HUES6 (cell line): Measurements from ENCODE around the gene STRN4.
A peak's percentile ranks its signal among the peaks of the same experiment; 100 is the strongest.

Experiments
- H3K27ac ChIP-seq: 2 replicates; pipeline ENCODE4 v1.7.0; 2013; ENCODE audit warnings: low read depth, mild to moderate bottlenecking, low read length, inconsistent platforms
- H3K27me3 ChIP-seq: 2 replicates; pipeline ENCODE4 v1.6.1; 2013; ENCODE audit warnings: low read length; ENCODE audit not compliant: control insufficient read depth, insufficient read depth
- H3K36me3 ChIP-seq: 2 replicates; pipeline ENCODE4 v1.6.1; 2013; ENCODE audit warnings: low read length; ENCODE audit not compliant: control insufficient read depth, insufficient read depth
- H3K4me1 ChIP-seq: 2 replicates; pipeline ENCODE4 v1.6.1; 2013; ENCODE audit warnings: low read length; ENCODE audit not compliant: control insufficient read depth, insufficient read depth
- H3K4me3 ChIP-seq: 2 replicates; pipeline ENCODE4 v1.5.1; 2013; ENCODE audit warnings: low read depth, low read length
- H3K9ac ChIP-seq: one replicate; pipeline ENCODE4 v1.6.1; 2013; ENCODE audit warnings: mild to moderate bottlenecking, low read length
- H3K9me3 ChIP-seq: 2 replicates; pipeline ENCODE4 v1.6.1; 2013; ENCODE audit warnings: low read depth, low read length; ENCODE audit not compliant: control insufficient read depth, insufficient read depth

STRN4 gene

GRCh38 chr19:46729696-46730095 lies 16.6 kb downstream of the STRN4 start:
- H3K9me3 ChIP-seq: no peaks in the 10 kb centered on the region
- no peak overlapping the region for H3K4me3 ChIP-seq
- no peak overlapping the region for H3K27ac ChIP-seq
- no peak overlapping the region for H3K9ac ChIP-seq
- peaks cover 11% of the 10 kb centered on the region; the same call in 1 of the 2 replicates for H3K4me1 ChIP-seq
- peaks cover 98% of the 10 kb centered on the region for H3K36me3 ChIP-seq
- H3K27me3 ChIP-seq: no peaks in the 10 kb centered on the region

GRCh38 chr19:46728693-46729339 lies 17.4 kb downstream of the STRN4 start:
- Histone ChIP-seq H3K9me3 (no peaks in the 10 kb centered on the region), H3K4me1 (peaks cover 11% of the 10 kb centered on the region; the same call in 1 of the 2 replicates), H3K9ac (no peak overlapping the region), H3K27ac (no peak overlapping the region), H3K36me3 (peaks cover 98% of the 10 kb centered on the region), H3K27me3 (no peaks in the 10 kb centered on the region), H3K4me3 (no peak overlapping the region)

- Histone ChIP-seq H3K4me1 (peaks cover 11% of the 10 kb centered on the region; the same call in 1 of the 2 replicates), H3K27me3 (no peaks in the 10 kb centered on the region), H3K4me3 (no peak overlapping the region), H3K9ac (no peak overlapping the region), H3K9me3 (no peaks in the 10 kb centered on the region), H3K36me3 (peaks cover 98% of the 10 kb centered on the region), H3K27ac (no peak overlapping the region)
Observed at GRCh38 chr19:46728208-46728607, 18.0 kb downstream of the STRN4 start.

GRCh38 chr19:46727757-46728156 lies 18.5 kb downstream of the STRN4 start:
- peaks cover 98% of the 10 kb centered on the region for H3K36me3 ChIP-seq
- H3K9ac ChIP-seq: no peak overlapping the region
- no peaks in the 10 kb centered on the region for H3K9me3 ChIP-seq
- no peak overlapping the region for H3K27ac ChIP-seq
- H3K4me3 ChIP-seq: no peak overlapping the region
- no peaks in the 10 kb centered on the region for H3K27me3 ChIP-seq
- peaks cover 11% of the 10 kb centered on the region; the same call in 1 of the 2 replicates for H3K4me1 ChIP-seq

GRCh38 chr19:46726971-46727501 lies 19.2 kb downstream of the STRN4 start:
- Histone ChIP-seq H3K4me1 (peaks cover 11% of the 10 kb centered on the region; the same call in 1 of the 2 replicates), H3K9me3 (no peaks in the 10 kb centered on the region), H3K36me3 (peaks cover 98% of the 10 kb centered on the region), H3K27me3 (no peaks in the 10 kb centered on the region), H3K9ac (no peak overlapping the region), H3K27ac (peak overlapping the region; percentile 39; the same call in 1 of the 2 replicates), H3K4me3 (no peak overlapping the region)

GRCh38 chr19:46726551-46726950 lies 19.7 kb downstream of the STRN4 start:
- no peaks in the 10 kb centered on the region for H3K9me3 ChIP-seq
- H3K27me3 ChIP-seq: no peaks in the 10 kb centered on the region
- no peak overlapping the region for H3K4me3 ChIP-seq
- H3K36me3 ChIP-seq: peaks cover 97% of the 10 kb centered on the region
- peak overlapping the region; percentile 39; the same call in 1 of the 2 replicates for H3K27ac ChIP-seq
- H3K4me1 ChIP-seq: peaks cover 11% of the 10 kb centered on the region; the same call in 1 of the 2 replicates
- no peak overlapping the region for H3K9ac ChIP-seq

- Histone ChIP-seq H3K9ac (no peak overlapping the region), H3K4me3 (no peak overlapping the region), H3K4me1 (peaks cover 11% of the 10 kb centered on the region; the same call in 1 of the 2 replicates), H3K9me3 (no peaks in the 10 kb centered on the region), H3K27me3 (no peaks in the 10 kb centered on the region), H3K27ac (no peak overlapping the region), H3K36me3 (peaks cover 97% of the 10 kb centered on the region)
Observed at GRCh38 chr19:46725859-46726393, 20.3 kb downstream of the STRN4 start.

- Histone ChIP-seq H3K4me3 (no peak overlapping the region), H3K27me3 (no peaks in the 10 kb centered on the region), H3K27ac (no peak overlapping the region), H3K9ac (no peak overlapping the region), H3K4me1 (peaks cover 11% of the 10 kb centered on the region; the same call in 1 of the 2 replicates), H3K36me3 (peaks cover 97% of the 10 kb centered on the region), H3K9me3 (no peaks in the 10 kb centered on the region)
Observed at GRCh38 chr19:46725036-46725820, 21.0 kb downstream of the STRN4 start.

GRCh38 chr19:46724468-46724867 lies 21.8 kb downstream of the STRN4 start:
- Histone ChIP-seq H3K4me3 (no peak overlapping the region), H3K9me3 (no peaks in the 10 kb centered on the region), H3K9ac (no peak overlapping the region), H3K27ac (no peak overlapping the region), H3K36me3 (peaks cover 97% of the 10 kb centered on the region), H3K4me1 (peaks cover 11% of the 10 kb centered on the region; the same call in 1 of the 2 replicates), H3K27me3 (no peaks in the 10 kb centered on the region)

- H3K4me1 ChIP-seq: peaks cover 11% of the 10 kb centered on the region; the same call in 1 of the 2 replicates
- no peak overlapping the region for H3K27ac ChIP-seq
- H3K4me3 ChIP-seq: no peak overlapping the region
- peaks cover 95% of the 10 kb centered on the region for H3K36me3 ChIP-seq
- no peaks in the 10 kb centered on the region for H3K27me3 ChIP-seq
- H3K9me3 ChIP-seq: no peaks in the 10 kb centered on the region
- no peak overlapping the region for H3K9ac ChIP-seq
Observed at GRCh38 chr19:46723471-46723870, 22.8 kb downstream of the STRN4 start.
